Middle frontal gyrus (tissue), 1 donor: ENCODE data around the gene PANX2.
"Not testable (repeated sequence)": the region's sequence is repeated elsewhere in the genome, so short reads cannot be mapped to it uniquely, and the experiment has no call there.

Experiments
- DNase-seq: peaks from one replicate; pipeline ENCODE4 v3.0.0-alpha.2; 2015; ENCODE audit warnings: low spot score; ENCODE audit errors: extremely low spot score

The PANX2 gene

GRCh38 chr22:50197856-50198623 lies 27.5 kb downstream of the PANX2 start:
- DNase-seq, result no peak

DNA sequence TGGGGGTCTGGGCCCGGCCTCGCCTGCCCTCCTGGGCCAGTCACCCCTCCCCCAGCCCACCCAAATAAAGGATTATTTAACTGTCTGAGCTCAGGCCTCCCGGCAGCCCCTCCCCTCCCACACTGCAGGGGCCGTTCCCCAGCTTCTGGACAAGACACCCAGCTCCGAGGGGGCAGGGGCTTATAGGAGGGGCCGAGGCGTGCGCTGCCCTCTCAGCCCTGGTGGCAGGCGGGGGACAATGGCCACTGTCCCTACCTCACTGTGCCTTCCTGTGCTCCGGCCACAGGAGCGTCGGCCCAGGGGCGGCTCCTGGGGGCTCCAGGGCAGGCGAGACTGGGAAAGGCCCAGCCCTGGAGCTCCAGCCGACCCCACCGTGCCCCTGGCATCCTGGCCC lies 28.1 kb downstream of the PANX2 start:
- DNase-seq, result no peak

DNA sequence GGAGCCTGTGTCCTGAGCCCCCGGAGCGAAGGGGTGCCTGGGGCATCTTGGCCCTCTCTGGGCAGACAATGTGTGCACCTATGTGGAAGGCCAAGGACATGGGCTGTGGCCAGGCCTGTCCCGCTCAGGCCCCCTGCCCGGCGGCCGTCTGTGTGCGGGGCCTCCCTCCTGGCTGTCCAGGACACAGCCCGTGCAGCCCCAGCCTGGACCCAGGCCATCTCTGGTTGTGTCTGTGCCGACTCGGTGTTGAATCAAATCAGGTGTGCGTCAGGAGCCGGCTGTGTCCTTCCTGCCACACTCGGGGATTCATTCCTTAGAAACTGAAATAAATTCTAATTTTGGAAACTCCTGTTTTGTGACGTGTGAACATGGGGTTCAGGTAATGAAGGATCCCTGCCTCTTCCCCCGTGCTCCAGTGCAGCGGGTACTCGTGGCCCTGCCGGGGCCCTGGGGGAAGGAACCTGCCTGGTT lies 28.8 kb downstream of the PANX2 start:
- no peak for DNase-seq

DNA sequence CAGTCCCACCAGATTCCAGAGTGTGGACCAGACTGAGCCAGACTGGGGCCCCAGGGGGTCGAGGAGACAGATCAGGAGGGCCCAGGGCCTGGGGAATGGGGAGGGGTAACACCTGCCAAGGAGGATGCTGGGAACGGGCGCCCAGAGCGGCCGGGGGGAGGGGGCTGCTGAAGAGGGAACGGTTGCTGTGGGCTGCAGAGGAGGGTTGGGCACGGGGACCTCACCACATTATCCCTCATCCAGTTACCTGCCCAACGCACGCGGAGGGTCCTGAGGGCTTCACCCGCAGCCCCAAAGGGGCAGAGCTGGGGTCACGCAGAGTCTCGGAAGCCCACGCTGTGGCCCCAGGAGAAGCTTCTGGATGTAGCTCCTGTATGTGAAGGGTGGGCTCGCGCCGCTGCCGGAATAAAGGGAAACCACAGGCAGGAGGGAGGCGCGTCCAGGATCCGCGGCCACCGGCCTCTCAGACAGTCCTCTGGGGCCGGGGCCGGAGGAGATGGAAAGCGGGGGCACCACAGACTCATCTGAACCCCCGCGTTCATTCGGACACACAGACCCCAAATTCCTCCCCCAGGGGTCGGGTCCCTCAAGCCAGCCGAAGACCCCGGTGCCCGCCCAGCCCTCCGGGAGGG lies 29.4 kb downstream of the PANX2 start:
- no peak for DNase-seq

- DNase-seq, result peak; percentile 83
Observed at GRCh38 chr22:50200461-50201190, 30.1 kb downstream of the PANX2 start, which contains the start of gene SELENOO. TSS of gene SELENOO (plus strand) at chr22:50201011. CDS start at chr22:50201037, 26 bp downstream.

DNA sequence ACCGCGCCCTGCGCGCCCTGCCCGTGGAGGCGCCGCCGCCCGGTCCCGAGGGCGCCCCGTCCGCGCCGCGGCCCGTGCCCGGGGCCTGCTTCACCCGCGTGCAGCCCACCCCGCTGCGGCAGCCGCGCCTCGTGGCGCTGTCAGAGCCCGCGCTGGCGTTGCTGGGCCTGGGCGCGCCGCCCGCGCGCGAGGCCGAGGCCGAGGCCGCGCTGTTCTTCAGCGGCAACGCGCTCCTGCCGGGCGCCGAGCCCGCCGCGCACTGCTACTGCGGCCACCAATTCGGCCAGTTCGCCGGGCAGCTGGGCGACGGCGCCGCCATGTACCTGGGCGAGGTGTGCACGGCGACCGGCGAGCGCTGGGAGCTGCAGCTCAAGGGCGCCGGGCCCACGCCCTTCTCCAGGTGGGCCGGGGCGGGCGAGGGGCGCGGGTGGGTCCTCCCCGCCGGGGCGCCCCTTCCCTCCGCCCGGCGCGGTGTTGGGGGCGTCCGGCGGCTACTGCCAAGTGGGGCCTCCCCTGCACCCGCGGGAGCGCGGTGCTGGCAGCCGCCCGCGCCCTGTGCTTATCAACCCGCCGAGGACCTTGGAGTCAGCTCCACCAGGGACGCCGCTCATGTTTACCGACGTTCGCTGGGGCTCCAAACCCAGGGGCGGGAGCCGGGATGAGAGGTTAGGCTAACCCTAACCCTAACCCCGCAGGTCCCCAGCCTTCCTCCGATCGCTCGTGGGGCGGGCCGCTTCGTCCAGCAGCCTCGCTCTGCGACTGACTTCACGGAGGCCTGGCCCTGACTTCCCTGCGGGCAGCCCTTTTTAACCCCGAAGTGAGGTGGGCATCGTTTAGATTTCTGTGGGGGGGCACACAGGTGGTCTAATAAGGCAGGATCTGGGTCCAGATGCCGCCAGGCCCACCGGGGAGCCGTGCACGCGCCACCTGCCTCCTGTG lies 30.9 kb downstream of the PANX2 start:
- no peak for DNase-seq

GRCh38 chr22:50202130-50202666 lies 31.7 kb downstream of the PANX2 start:
- no peak for DNase-seq

DNA sequence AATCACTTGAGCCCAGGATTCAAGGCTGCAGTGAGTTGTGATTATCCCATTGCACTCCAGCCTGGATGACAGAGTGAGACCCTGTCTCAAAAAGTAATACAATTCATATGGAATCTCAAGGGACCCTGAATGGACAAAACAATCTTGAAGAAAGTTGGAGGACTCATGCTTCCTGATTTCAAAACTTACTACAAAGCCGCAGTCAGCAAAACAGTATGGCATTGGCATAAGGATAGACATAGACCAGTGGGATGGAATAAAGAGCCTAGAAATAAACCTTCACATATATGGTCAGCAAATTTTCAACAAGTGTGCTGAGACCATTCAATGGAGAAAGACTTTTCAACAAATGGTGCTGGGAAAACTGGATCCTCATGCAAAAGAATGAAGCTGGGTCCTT lies 32.8 kb downstream of the PANX2 start:
- DNase-seq, result no peak

- DNase-seq, result no peak
Observed at GRCh38 chr22:50204571-50204970, 34.0 kb downstream of the PANX2 start.

GRCh38 chr22:50204998-50205397 lies 34.5 kb downstream of the PANX2 start:
- not testable (repeated sequence) for DNase-seq

- DNase-seq, result no peak
Observed at GRCh38 chr22:50205781-50206569, 35.4 kb downstream of the PANX2 start.

DNA sequence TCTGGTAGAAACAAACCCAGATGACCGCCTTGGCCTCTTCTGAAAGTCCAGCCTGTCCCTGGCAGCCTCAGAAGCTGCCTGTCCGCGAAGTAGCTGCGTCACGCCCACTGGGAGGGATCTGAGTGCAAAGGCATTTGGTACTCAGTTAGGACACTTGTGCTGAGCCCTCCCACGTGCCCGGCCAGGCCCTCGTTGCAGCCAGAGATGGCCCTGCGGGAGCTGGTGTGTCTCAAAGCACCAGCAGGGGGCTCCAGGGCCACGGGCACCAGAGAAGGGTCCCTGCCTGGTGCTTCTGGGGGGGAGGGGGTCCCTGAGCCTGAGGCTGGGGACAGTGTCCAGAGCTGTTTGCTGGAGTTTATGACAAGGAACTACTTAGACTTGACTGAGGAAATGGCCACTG lies 36.1 kb downstream of the PANX2 start:
- no peak for DNase-seq

GRCh38 chr22:50207383-50208140 lies 37.0 kb downstream of the PANX2 start:
- no peak for DNase-seq

GRCh38 chr22:50208430-50208938 lies 38.0 kb downstream of the PANX2 start:
- no peak for DNase-seq

DNA sequence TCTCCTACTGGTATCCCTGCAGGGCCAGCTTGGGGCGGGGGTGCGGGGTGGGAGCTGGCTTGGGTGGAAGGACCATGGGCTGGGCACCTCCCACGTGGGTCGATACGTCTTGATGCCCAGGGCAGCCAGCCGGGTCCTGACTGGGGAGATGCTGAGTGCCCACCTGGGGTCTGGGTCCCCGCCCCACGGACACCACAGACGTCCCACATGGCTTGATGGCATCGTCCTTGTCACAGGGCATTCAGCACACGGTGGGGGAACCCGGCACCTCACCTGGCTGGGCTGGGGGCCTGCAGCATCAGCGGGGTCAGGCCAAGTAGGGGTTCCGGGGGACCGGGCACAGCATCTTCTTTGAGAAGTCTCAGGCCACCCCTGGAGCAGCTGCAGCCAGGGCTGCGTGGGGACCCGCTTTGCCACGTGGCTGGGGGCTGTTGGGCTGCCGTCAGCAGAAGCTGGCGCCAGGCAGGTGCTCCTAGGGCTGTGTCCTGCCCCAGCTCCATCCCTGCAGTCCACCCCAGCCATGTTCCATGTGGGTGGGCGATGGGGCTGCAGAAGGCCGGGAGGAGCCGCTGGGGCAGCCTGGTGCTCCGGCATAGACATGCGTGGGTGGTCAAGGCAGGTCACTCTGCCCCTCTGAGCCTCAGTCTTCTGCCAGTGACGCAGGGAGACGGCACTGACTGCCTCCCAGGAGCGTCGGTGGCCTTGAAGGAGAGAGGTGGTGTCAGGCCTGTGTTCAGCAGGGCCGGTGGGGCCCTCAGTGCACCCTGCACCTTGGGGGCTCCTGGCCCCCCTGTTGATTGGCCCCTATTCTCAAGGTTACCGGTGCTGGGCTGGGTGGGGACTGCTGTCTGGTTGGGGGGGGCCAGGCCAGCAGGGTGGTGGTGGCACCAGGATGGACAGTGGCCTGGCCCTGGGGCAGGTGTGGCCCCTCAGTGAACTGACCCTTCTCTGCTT lies 38.7 kb downstream of the PANX2 start:
- no peak for DNase-seq

DNA sequence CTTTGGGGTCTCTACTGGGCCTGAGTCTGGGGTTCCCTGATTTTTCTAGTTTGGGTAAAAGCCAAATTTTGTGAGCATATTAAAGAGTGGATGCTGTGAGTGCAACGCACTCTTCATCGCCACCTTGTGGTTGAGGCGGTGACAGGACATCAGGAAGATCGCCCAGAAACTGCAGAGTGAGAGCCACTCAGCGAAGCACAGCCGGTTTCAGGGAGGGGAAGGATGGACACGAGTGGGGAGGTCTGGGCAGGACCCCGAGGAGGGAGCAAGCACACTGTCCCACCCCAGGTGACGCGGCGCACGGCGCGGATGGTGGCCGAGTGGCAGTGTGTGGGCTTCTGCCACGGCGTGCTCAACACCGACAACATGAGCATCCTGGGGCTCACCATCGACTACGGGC lies 39.4 kb downstream of the PANX2 start:
- DNase-seq, result peak; percentile 54

DNA sequence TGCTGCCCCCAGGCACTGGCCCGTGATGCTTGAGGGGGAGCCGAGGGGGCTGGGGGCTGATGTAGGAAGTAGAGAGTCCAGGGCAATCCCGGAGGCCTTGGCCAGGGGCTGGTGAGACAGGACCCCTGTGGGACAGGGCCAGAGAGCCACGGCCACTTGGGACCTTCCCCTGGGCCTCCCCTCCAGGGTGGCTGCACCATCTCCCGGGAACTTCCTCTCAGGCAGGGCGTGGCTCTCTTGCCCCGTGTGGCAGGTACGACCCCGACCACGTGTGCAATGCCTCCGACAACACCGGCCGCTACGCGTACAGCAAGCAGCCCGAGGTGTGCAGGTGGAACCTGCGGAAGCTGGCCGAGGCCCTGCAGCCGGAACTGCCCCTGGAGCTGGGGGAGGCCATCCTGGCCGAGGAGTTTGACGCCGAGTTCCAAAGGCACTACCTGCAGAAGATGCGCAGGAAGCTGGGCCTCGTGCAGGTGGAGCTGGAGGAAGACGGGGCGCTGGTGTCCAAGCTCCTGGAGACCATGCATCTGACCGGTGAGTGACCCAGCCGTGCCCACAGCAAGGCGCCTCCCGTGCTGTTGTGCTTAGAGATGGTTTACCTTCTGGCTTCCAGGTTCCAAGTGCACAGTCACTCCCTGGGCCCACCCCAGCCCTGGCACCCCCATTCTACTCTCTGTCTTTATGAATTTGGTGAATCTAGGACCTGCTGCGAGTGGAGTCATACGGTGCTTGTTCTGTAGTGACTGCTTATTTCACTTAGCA lies 40.0 kb downstream of the PANX2 start:
- no peak for DNase-seq
